NB4 (cell line): ENCODE results near the gene PGBD5.

ENCODE experiments used
- DNase-seq: peaks from one replicate; pipeline ENCODE4 v3.0.0; 2010; ENCODE audit warnings: low read depth
- H3K4me3 ChIP-seq: one replicate; pipeline ENCODE4 v1.5.1; 2011; ENCODE audit warnings: mild to moderate bottlenecking, low read depth, low read length, moderate library complexity
- MYC ChIP-seq: IDR thresholded peaks from 2 replicates; pipeline ENCODE4 v1.6.1; 2011; ENCODE audit warnings: low read depth, low read length
- POLR2A ChIP-seq: IDR thresholded peaks from 2 replicates; pipeline ENCODE4 v1.6.1; 2011; ENCODE audit warnings: mild to moderate bottlenecking; ENCODE audit not compliant: insufficient read length; ENCODE audit errors: extremely low read depth
- TF ChIP-seq, protein P1 (sequence below): IDR thresholded peaks from 2 replicates; pipeline ENCODE4 v1.6.1; 2011; ENCODE audit warnings: low read depth, low read length
- TF ChIP-seq, protein P2 (sequence below): IDR thresholded peaks from one replicate; pipeline ENCODE4 v1.5.1; 2012; ENCODE audit warnings: low read depth, low read length

The PGBD5 gene

DNA sequence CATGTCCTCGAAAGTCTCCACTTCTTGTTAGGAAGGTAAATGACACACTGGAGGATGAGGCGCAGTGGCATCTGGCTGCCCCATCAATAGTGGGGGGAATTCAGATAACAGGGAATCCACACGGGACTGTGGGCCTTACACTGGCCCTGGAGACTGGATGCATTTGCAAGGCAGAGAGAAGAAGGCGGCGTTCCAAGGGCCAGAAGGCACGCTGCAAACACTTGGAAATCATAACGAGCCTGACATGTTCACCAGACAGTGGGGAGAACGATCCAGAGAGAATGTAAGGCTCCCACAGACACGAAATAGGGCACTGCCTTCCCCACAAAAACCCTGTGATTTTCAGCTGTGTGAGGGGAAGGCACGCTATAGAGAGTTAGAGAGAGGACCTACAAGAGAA lies 70.5 kb downstream of the PGBD5 start:
- TF ChIP-seq, protein P1, sequence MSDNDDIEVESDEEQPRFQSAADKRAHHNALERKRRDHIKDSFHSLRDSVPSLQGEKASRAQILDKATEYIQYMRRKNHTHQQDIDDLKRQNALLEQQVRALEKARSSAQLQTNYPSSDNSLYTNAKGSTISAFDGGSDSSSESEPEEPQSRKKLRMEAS: no peak
- TF ChIP-seq MYC (no peak), POLR2A (no peak)
- TF ChIP-seq, protein P2, sequence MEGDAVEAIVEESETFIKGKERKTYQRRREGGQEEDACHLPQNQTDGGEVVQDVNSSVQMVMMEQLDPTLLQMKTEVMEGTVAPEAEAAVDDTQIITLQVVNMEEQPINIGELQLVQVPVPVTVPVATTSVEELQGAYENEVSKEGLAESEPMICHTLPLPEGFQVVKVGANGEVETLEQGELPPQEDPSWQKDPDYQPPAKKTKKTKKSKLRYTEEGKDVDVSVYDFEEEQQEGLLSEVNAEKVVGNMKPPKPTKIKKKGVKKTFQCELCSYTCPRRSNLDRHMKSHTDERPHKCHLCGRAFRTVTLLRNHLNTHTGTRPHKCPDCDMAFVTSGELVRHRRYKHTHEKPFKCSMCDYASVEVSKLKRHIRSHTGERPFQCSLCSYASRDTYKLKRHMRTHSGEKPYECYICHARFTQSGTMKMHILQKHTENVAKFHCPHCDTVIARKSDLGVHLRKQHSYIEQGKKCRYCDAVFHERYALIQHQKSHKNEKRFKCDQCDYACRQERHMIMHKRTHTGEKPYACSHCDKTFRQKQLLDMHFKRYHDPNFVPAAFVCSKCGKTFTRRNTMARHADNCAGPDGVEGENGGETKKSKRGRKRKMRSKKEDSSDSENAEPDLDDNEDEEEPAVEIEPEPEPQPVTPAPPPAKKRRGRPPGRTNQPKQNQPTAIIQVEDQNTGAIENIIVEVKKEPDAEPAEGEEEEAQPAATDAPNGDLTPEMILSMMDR: no peak
- no peak for DNase-seq
- H3K4me3 ChIP-seq: no peak overlapping the region

DNA sequence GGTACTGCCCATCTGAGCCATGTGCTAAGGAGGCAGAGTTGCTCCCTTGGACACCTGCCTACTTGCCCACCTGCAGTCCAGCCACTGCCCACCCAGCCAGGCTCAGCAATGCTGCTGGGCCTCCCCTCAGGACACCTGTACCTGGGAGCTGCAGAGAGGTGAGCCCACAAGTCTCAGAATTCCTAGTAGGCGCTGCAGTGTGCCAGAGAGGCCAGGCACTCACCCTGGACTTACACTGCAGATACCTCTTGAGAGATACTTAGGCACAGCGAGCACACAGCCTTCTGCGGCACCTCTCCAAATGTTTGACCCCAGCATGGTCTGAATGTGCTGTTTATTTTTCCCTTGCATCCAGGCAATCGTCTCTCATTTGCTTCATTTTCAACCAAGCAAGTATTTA lies 71.0 kb downstream of the PGBD5 start:
- TF ChIP-seq MYC (no peak), POLR2A (no peak)
- TF ChIP-seq, protein P1: no peak
- TF ChIP-seq, protein P2: no peak

DNA sequence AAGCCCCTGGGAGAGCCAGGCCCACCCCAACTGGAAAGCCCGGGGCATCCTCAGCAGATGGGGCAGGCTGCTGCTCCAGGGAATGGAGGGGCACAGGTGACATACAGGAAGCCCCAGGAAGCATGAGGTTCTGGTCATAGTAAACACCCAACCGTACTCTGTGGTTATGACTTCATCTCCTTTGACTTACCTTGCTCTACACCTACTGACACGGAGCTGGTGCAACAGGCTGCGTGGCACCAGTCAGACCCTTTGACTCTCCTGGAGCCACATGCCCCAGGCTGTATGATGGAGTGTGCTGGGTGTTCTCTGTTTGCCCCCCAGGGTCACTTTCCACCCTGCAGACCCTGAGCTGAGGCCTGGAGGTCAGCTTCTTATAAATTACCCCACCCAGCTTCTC lies 72.1 kb downstream of the PGBD5 start:
- TF ChIP-seq, protein P2: no peak
- no peak for TF ChIP-seq POLR2A
- TF ChIP-seq MYC: no peak
- TF ChIP-seq, protein P1: no peak
- no peak for DNase-seq
- no peak overlapping the region for H3K4me3 ChIP-seq

More for the DNA sequence above, 71.0 kb downstream of the PGBD5 start:
- no peak overlapping the region for H3K4me3 ChIP-seq
- DNase-seq: no peak

DNA sequence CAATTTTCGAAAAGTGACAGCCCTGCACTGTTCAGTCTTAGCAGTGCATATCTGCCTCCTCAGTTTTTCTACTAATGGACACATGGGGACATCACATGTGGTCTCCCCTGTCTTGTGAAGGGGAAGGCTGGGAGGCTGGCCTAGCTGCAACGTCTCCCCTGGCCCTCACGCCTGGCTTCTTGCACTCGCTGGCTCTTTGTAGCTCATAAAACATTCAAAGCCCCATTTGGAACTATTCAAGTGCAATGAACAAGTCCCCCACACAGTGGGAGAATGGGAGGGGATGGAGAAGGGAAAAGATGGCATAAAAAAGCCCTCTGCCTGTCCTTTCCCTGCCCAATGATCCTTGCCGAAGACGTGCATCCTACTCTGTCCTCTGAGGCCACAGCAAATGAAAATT lies 73.6 kb downstream of the PGBD5 start:
- no peak overlapping the region for H3K4me3 ChIP-seq
- TF ChIP-seq, protein P1: no peak
- TF ChIP-seq, protein P2: no peak
- no peak for DNase-seq

DNA sequence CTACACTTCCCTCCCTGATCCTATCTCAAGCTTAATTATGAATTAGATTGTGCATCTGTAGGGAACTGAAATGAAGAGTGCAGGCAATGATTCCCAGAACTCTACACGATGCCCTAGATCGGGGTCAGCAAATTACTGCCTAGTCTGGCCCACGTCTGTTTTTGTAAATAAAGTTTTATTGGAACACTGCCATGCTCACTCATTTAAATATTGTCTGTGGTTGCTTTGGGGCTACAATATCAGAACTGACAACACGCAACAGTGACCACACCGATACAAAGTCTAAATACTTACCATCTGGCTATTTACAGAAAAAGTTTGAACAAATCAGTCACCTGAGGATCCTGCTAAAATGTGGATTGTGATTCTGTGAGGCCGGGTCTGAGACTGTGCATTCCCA lies 74.1 kb downstream of the PGBD5 start:
- DNase-seq: no peak
- TF ChIP-seq, protein P2: no peak
- no peak overlapping the region for H3K4me3 ChIP-seq

DNA sequence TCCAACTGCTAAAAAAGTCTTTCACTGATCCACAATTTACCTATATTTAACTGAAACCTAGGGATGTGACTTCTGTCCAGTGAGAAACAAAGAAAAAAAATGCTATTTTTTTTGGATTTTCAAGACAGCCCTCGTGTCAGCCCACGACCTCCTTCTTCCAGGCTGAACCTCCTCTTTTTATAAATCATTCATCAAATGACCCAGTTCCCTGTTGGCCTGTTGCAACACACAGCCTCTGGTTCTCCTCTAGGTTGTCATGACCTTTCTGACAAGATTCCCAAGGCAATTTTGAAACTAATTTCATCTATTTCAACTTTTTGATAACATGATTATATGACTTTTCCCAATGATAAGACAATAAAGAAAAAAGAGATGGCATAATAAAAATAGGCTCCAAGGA lies 74.6 kb downstream of the PGBD5 start:
- no peak for TF ChIP-seq POLR2A
- TF ChIP-seq, protein P1: no peak
- no peak for TF ChIP-seq MYC
- TF ChIP-seq, protein P2: no peak
- no peak for DNase-seq
- H3K4me3 ChIP-seq: no peak overlapping the region
